K562 (cell line): ENCODE data around the gene ASB10. TPM values are rescaled to one million over a fixed set of nuclear protein-coding genes. Genes with fewer than 3 reads are reported as not detected.

Experiments used
- CHD2 ChIP-seq: IDR thresholded peaks from 2 replicates; pipeline ENCODE4 v1.6.1; 2011; ENCODE audit warnings: low read depth, low read length
- DDX20 ChIP-seq: fragments of 450-650 bp; IDR thresholded peaks from 2 replicates; pipeline ENCODE4 v1.6.1; 2016; ENCODE audit warnings: missing genetic modification characterization, low read depth, mild to moderate bottlenecking, missing compliant biosample characterization, moderate library complexity
- GATA2 ChIP-seq: sonication (generic); formaldehyde crosslinking; IDR thresholded peaks from 2 replicates; pipeline ENCODE4 v1.4.0; 2020; ENCODE audit warnings: mild to moderate bottlenecking, missing genetic modification reagents
- GATAD2A ChIP-seq: fragments of 450-650 bp; IDR thresholded peaks from 2 replicates; pipeline ENCODE4 v1.6.1; 2017
- MCM5 ChIP-seq: fragments of 450-650 bp; IDR thresholded peaks from 2 replicates; pipeline ENCODE4 v1.6.1; 2016; ENCODE audit warnings: low read depth
- MXI1 ChIP-seq: IDR thresholded peaks from 2 replicates; pipeline ENCODE4 v1.6.1; 2011; ENCODE audit warnings: low read depth, mild to moderate bottlenecking, improper control_type of control experiment, low read length
- NFYB ChIP-seq: IDR thresholded peaks from 2 replicates; pipeline ENCODE4 v1.6.1; 2011; ENCODE audit warnings: mild to moderate bottlenecking, moderate library complexity; ENCODE audit not compliant: insufficient read length; ENCODE audit errors: extremely low read depth
- POLR3A ChIP-seq: IDR thresholded peaks from 2 replicates; pipeline ENCODE4 v1.6.1; 2011; ENCODE audit warnings: borderline replicate concordance, mild to moderate bottlenecking, moderate library complexity; ENCODE audit not compliant: insufficient read length, insufficient read depth; ENCODE audit errors: extremely low read depth
- PPARD ChIP-seq: fragments of 250-450 bp; sonication (Bioruptor Pico); IDR thresholded peaks from 2 replicates; pipeline ENCODE4 v1.8.0; 2022; ENCODE audit warnings: inconsistent platforms, mild to moderate bottlenecking, moderate library complexity
- PURB ChIP-seq: sonication (generic); formaldehyde crosslinking; IDR thresholded peaks from 2 replicates; pipeline ENCODE4 v1.9.0; 2021; ENCODE audit warnings: low read depth, mild to moderate bottlenecking, missing genetic modification reagents
- TEAD1 ChIP-seq, 2 experiments: fragments of 450-650 bp in 1 of 2; sonication (generic) in 1 of 2; formaldehyde crosslinking; IDR thresholded peaks; 2 replicates each; pipeline versions ENCODE4 v1.4.0 to v1.8.0; 2020 to 2022; ENCODE audit warnings: mild to moderate bottlenecking in 2 of 2, missing genetic modification reagents in 1 of 2
- polyA plus RNA-seq, 8 experiments: library from polyadenylated mRNA; depleted of rRNA in 4 of 8; stranded (reverse) in 5 of 8; unstranded in 3 of 8; fragments of >200 nt; fragmentation: Nextera tagmentation in 2 of 8; fragmentation: Illumina TruSeq in 1 of 8; extraction: Ambion mirVana in 2 of 8; extraction: Trizol in 1 of 8; gene quantifications; 2 replicates each; pipeline versions ENCODE4 v1.2.1 to v1.2.3, GENCODE V29; 2011 to 2014; ENCODE audit warnings: inconsistent platforms in 1 of 8, missing spikeins in 1 of 8
- total RNA-seq, 7 experiments: library from RNA; depleted of rRNA in 6 of 7; stranded (reverse); fragments of >200 nt in 6 of 7; fragmentation: Illumina TruSeq in 2 of 7; extraction: Trizol in 2 of 7; gene quantifications; 2 replicates each; pipeline versions ENCODE4 v1.2.1 to v1.2.3, GENCODE V29; 2011 to 2021; ENCODE audit warnings: low replicate concordance in 1 of 7
- TF ChIP-seq, protein P1 (sequence below): fragments of 200-800 bp; sonication (Bioruptor generic); IDR thresholded peaks from 2 replicates; pipeline ENCODE4 v1.6.1; 2016; ENCODE audit warnings: missing genetic modification characterization, missing compliant biosample characterization
- TF ChIP-seq, protein P2 (sequence below): fragments of 450-650 bp; conservative IDR thresholded peaks from 2 replicates; pipeline ENCODE4 v1.6.1; 2016; ENCODE audit warnings: missing genetic modification characterization, low read depth, mild to moderate bottlenecking, missing compliant biosample characterization, moderate library complexity
- TF ChIP-seq, protein P3 (sequence below): fragments of 250-450 bp; sonication (Bioruptor Pico); IDR thresholded peaks from 2 replicates; pipeline ENCODE4 v1.9.0; 2021; ENCODE audit warnings: mild to moderate bottlenecking, inconsistent platforms

ASB10 gene
- total and polyA plus RNA-seq, 9 of the 15 experiments (the other 6 are each of a cell fraction or from before 2014, with no cell fraction given) = not detected

DNA sequence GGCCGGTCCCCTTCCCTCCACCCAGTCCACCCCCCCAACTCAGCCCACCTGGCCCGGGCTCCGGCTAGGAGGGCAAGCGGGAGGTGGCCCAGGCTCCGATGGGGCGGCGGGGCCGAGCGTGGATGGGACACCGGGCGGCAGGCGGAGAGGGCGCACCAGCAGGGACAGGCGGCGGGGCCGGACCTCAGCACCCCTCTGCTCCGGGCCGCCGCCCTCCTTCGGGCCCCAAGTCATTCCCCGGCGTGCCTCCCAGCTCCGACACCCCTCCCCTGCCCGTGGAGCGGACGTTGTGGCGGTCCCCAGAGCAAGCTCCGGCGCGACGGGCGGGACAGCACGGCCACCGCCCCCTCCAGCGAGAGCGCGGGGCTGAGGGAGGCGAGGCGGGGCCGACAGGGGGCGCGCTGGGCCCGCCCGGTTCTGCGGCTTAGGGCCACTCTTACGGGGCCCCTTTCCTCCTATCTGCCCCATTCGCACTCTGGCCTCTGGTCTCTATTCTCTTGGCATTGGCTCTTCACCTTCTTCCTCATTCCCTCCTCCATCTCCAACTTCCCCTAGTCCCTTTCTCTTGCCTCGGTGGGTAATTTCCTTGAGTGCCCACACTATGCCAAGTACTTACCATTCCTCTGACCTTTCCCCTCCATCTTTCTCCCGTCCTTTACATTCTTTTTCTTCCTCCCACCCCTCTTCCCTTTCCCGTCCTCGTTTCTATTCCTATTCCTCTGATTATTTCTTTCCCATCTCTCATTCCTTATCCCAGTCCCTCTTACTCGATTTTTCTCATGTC lies 18.9 kb downstream of the ASB10 start (continued):
- TF ChIP-seq, protein P1, sequence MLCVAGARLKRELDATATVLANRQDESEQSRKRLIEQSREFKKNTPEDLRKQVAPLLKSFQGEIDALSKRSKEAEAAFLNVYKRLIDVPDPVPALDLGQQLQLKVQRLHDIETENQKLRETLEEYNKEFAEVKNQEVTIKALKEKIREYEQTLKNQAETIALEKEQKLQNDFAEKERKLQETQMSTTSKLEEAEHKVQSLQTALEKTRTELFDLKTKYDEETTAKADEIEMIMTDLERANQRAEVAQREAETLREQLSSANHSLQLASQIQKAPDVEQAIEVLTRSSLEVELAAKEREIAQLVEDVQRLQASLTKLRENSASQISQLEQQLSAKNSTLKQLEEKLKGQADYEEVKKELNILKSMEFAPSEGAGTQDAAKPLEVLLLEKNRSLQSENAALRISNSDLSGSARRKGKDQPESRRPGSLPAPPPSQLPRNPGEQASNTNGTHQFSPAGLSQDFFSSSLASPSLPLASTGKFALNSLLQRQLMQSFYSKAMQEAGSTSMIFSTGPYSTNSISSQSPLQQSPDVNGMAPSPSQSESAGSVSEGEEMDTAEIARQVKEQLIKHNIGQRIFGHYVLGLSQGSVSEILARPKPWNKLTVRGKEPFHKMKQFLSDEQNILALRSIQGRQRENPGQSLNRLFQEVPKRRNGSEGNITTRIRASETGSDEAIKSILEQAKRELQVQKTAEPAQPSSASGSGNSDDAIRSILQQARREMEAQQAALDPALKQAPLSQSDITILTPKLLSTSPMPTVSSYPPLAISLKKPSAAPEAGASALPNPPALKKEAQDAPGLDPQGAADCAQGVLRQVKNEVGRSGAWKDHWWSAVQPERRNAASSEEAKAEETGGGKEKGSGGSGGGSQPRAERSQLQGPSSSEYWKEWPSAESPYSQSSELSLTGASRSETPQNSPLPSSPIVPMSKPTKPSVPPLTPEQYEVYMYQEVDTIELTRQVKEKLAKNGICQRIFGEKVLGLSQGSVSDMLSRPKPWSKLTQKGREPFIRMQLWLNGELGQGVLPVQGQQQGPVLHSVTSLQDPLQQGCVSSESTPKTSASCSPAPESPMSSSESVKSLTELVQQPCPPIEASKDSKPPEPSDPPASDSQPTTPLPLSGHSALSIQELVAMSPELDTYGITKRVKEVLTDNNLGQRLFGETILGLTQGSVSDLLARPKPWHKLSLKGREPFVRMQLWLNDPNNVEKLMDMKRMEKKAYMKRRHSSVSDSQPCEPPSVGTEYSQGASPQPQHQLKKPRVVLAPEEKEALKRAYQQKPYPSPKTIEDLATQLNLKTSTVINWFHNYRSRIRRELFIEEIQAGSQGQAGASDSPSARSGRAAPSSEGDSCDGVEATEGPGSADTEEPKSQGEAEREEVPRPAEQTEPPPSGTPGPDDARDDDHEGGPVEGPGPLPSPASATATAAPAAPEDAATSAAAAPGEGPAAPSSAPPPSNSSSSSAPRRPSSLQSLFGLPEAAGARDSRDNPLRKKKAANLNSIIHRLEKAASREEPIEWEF (CRISPR knock-in tag) = no peak
- TF ChIP-seq GATA2 (CRISPR knock-in tag) (no peak), POLR3A (no peak), PURB (no peak), PPARD (CRISPR knock-in tag) (no peak), MXI1 (no peak), TEAD1 (CRISPR knock-in tag; IDR thresholded peaks at IDR 0.05) (no peak), CHD2 (no peak), NFYB (no peak), GATAD2A (0 out of 2 replicates have a peak, but pooled peaks have one; percentile 22), MCM5 (no peak), DDX20 (tag) (no peak)
- TF ChIP-seq, protein P2, sequence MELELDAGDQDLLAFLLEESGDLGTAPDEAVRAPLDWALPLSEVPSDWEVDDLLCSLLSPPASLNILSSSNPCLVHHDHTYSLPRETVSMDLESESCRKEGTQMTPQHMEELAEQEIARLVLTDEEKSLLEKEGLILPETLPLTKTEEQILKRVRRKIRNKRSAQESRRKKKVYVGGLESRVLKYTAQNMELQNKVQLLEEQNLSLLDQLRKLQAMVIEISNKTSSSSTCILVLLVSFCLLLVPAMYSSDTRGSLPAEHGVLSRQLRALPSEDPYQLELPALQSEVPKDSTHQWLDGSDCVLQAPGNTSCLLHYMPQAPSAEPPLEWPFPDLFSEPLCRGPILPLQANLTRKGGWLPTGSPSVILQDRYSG (tag) = no peak
- TF ChIP-seq, protein P3, sequence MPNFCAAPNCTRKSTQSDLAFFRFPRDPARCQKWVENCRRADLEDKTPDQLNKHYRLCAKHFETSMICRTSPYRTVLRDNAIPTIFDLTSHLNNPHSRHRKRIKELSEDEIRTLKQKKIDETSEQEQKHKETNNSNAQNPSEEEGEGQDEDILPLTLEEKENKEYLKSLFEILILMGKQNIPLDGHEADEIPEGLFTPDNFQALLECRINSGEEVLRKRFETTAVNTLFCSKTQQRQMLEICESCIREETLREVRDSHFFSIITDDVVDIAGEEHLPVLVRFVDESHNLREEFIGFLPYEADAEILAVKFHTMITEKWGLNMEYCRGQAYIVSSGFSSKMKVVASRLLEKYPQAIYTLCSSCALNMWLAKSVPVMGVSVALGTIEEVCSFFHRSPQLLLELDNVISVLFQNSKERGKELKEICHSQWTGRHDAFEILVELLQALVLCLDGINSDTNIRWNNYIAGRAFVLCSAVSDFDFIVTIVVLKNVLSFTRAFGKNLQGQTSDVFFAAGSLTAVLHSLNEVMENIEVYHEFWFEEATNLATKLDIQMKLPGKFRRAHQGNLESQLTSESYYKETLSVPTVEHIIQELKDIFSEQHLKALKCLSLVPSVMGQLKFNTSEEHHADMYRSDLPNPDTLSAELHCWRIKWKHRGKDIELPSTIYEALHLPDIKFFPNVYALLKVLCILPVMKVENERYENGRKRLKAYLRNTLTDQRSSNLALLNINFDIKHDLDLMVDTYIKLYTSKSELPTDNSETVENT (CRISPR knock-in tag) = 0 out of 2 replicates have a peak, but pooled peaks have one; percentile 32
